Vagina (tissue), 2 donors: ENCODE measurements around the gene GRK5. TPM values are rescaled to one million over a fixed set of nuclear protein-coding genes. Genes with fewer than 3 reads are reported as not detected.

ENCODE experiments used
- DNase-seq, 2 donors: peaks; one replicate each; pipeline ENCODE4 v3.0.0-alpha.2; 2017; ENCODE audit errors: extremely low spot score in 2 of 2
- H3K27ac ChIP-seq: fragments of 200-600 bp; sonication (generic); one replicate; pipeline ENCODE4 v1.5.1; 2019
- H3K27me3 ChIP-seq: fragments of 200-600 bp; sonication (generic); one replicate; pipeline ENCODE4 v1.5.1; 2019
- H3K36me3 ChIP-seq, 2 donors: fragments of 200-600 bp; sonication (generic); one replicate each; pipeline ENCODE4 v1.5.1; 2017 to 2019
- H3K4me1 ChIP-seq: fragments of 200-600 bp; sonication (generic); one replicate; pipeline ENCODE4 v1.5.1; 2019
- H3K4me3 ChIP-seq, 2 donors: fragments of 200-600 bp; sonication (generic); 1 replicate in 1 of 2; 2 replicates in 1 of 2; pipeline ENCODE4 v1.5.1; 2016 to 2019
- H3K9me3 ChIP-seq: fragments of 200-600 bp; sonication (generic); one replicate; pipeline ENCODE4 v1.5.1; 2019
- CTCF ChIP-seq, 3 experiments: fragments of 450-650 bp in 2 of 3; fragments of 200-600 bp in 1 of 3; sonication (generic) in 1 of 3; IDR thresholded peaks; one replicate each; pipeline ENCODE4 v1.5.1; 2017 to 2019; ENCODE audit warnings: antibody characterized with exemption in 3 of 3, mild to moderate bottlenecking in 2 of 3, moderate library complexity in 2 of 3
- POLR2A ChIP-seq, 2 donors: fragments of 450-650 bp; IDR thresholded peaks; one replicate each; pipeline ENCODE4 v1.6.1; 2017; ENCODE audit warnings: antibody characterized with exemption in 2 of 2, mild to moderate bottlenecking in 2 of 2, moderate library complexity in 2 of 2
- POLR2AphosphoS5 ChIP-seq, 2 donors: sonication (generic); formaldehyde crosslinking; IDR thresholded peaks; one replicate each; pipeline ENCODE4 v1.9.0; 2017; ENCODE audit warnings: antibody characterized with exemption in 2 of 2, mild to moderate bottlenecking in 2 of 2, low read depth in 1 of 2; ENCODE audit not compliant: insufficient read depth in 1 of 2
- intact Hi-C: fragments of 100-400 bp; cut with DNase I; formaldehyde crosslinking; loops from one replicate; pipeline ENCODE4 v1.15.1; 2023
- total RNA-seq: library from RNA; depleted of rRNA; stranded (reverse); fragments of >200 nt; gene quantifications from one replicate; pipeline ENCODE4 v1.2.3, GENCODE V29; 2016

GRK5 gene
- total RNA-seq, 1 donor from 2014 or later = 16.5 TPM

GRCh38 chr10:119348516-119349240, 141.3 kb downstream of the GRK5 start:
- TF ChIP-seq POLR2A (IDR thresholded peaks at IDR 0.05) = no peak
- TF ChIP-seq CTCF (IDR thresholded peaks at IDR 0.05) = no peak
- no peak for TF ChIP-seq POLR2AphosphoS5 (IDR thresholded peaks at IDR 0.05; ENCODE audit: insufficient read depth in 1 of 2, low read depth in 1 of 2)
- H3K27ac ChIP-seq = no peak overlapping the region
- peaks cover 16% of the 10 kb centered on the region for H3K4me1 ChIP-seq
- no peak for DNase-seq
- no peaks in the 10 kb centered on the region for H3K36me3 ChIP-seq
- H3K9me3 ChIP-seq = no peaks in the 10 kb centered on the region
- H3K27me3 ChIP-seq = no peaks in the 10 kb centered on the region
- no peak overlapping the region for H3K4me3 ChIP-seq
- intact Hi-C loops = no loop called here

- Histone ChIP-seq H3K4me1 (peaks cover 16% of the 10 kb centered on the region), H3K9me3 (no peaks in the 10 kb centered on the region), H3K36me3 (no peaks in the 10 kb centered on the region), H3K27me3 (no peaks in the 10 kb centered on the region), H3K4me3 (no peak overlapping the region), H3K27ac (no peak overlapping the region)
- TF ChIP-seq POLR2A (IDR thresholded peaks at IDR 0.05) = no peak
- intact Hi-C loops = no loop called here
- no peak for DNase-seq
Observed at GRCh38 chr10:119349341-119349740, 142.0 kb downstream of the GRK5 start.

GRCh38 chr10:119349937-119350501, 142.6 kb downstream of the GRK5 start:
- Histone ChIP-seq H3K27ac (no peak overlapping the region), H3K36me3 (no peaks in the 10 kb centered on the region), H3K9me3 (no peaks in the 10 kb centered on the region), H3K27me3 (no peaks in the 10 kb centered on the region), H3K4me3 (no peak overlapping the region), H3K4me1 (peaks cover 16% of the 10 kb centered on the region)
- no peak for DNase-seq
- intact Hi-C loops = no loop called here
- TF ChIP-seq POLR2A (IDR thresholded peaks at IDR 0.05) (no peak), CTCF (IDR thresholded peaks at IDR 0.05) (no peak), POLR2AphosphoS5 (IDR thresholded peaks at IDR 0.05; ENCODE audit: insufficient read depth in 1 of 2, low read depth in 1 of 2) (no peak)

- H3K9me3 ChIP-seq = no peaks in the 10 kb centered on the region
- intact Hi-C loops = no loop called here
- DNase-seq = no peak
- no peak for TF ChIP-seq POLR2A (IDR thresholded peaks at IDR 0.05)
- no peak for TF ChIP-seq CTCF (IDR thresholded peaks at IDR 0.05)
- no peak for TF ChIP-seq POLR2AphosphoS5 (IDR thresholded peaks at IDR 0.05; ENCODE audit: insufficient read depth in 1 of 2, low read depth in 1 of 2)
- H3K27me3 ChIP-seq = no peaks in the 10 kb centered on the region
- no peaks in the 10 kb centered on the region for H3K36me3 ChIP-seq
- no peak overlapping the region for H3K27ac ChIP-seq
- H3K4me3 ChIP-seq = no peak overlapping the region
- H3K4me1 ChIP-seq = peaks cover 16% of the 10 kb centered on the region
Observed at GRCh38 chr10:119350502-119351097, 143.2 kb downstream of the GRK5 start.

- intact Hi-C loops = no loop called here
- H3K9me3 ChIP-seq = no peaks in the 10 kb centered on the region
- no peaks in the 10 kb centered on the region for H3K36me3 ChIP-seq
- no peak for TF ChIP-seq POLR2A (IDR thresholded peaks at IDR 0.05)
- no peak for TF ChIP-seq CTCF (IDR thresholded peaks at IDR 0.05)
- TF ChIP-seq POLR2AphosphoS5 (IDR thresholded peaks at IDR 0.05; ENCODE audit: insufficient read depth in 1 of 2, low read depth in 1 of 2) = no peak
- peaks cover 16% of the 10 kb centered on the region for H3K4me1 ChIP-seq
- DNase-seq = no peak
- no peaks in the 10 kb centered on the region for H3K27me3 ChIP-seq
- H3K4me3 ChIP-seq = no peak overlapping the region
- no peak overlapping the region for H3K27ac ChIP-seq
Observed at GRCh38 chr10:119351189-119351588, 143.8 kb downstream of the GRK5 start.
